C4-2B (cell line): ENCODE measurements around the gene NOP14.
"Not testable (repeated sequence)": the region's sequence is repeated elsewhere in the genome, so short reads cannot be mapped to it uniquely, and the experiment has no call there.

ENCODE experiments used
- H3K27ac ChIP-seq: fragments of 450-650 bp; 2 replicates; pipeline ENCODE4 v1.5.1; 2017
- ZFX ChIP-seq: fragments of 450-650 bp; IDR thresholded peaks from 2 replicates; pipeline ENCODE4 v1.6.1; 2017
- TF ChIP-seq, protein P1 (sequence below): fragments of 450-650 bp; conservative IDR thresholded peaks from 2 replicates; pipeline ENCODE4 v1.5.1; 2017; ENCODE audit warnings: mild to moderate bottlenecking

The NOP14 gene

DNA sequence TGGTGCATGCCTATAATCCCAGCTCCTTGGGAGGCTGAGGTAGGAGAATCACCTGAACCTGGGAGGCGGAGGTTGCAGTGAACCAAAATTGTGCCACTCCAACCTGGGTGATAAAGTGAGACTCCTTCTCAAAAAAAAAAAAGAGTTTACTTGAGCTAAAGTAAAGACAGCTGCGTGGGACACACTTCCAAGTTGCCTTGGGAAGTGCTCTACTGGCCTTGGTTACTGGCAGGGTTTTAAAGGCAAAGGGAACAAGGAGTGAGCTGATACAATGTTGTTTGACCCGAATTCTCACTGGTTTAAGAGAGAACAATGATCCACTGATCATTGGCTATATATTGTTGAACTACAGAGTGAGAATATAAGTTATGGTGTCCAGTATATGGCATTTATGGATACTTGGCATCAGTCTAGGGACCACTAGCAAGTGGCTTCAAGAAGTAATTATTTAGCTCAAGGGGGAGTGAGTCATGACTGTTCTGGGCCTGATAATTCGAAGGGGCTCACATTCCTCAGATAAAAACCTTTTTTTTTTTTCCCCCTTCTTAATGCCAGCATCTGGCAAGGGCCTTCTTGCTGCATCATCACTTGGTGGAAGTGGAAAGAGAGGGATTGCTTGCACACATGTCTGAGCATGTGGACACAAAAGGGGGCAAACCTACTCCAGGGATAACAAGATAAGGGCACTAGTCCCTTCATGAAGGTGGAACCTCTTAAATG lies 32.5 kb upstream of the NOP14 start:
- no peak overlapping the region for H3K27ac ChIP-seq
- no peak for TF ChIP-seq ZFX
- TF ChIP-seq, protein P1, sequence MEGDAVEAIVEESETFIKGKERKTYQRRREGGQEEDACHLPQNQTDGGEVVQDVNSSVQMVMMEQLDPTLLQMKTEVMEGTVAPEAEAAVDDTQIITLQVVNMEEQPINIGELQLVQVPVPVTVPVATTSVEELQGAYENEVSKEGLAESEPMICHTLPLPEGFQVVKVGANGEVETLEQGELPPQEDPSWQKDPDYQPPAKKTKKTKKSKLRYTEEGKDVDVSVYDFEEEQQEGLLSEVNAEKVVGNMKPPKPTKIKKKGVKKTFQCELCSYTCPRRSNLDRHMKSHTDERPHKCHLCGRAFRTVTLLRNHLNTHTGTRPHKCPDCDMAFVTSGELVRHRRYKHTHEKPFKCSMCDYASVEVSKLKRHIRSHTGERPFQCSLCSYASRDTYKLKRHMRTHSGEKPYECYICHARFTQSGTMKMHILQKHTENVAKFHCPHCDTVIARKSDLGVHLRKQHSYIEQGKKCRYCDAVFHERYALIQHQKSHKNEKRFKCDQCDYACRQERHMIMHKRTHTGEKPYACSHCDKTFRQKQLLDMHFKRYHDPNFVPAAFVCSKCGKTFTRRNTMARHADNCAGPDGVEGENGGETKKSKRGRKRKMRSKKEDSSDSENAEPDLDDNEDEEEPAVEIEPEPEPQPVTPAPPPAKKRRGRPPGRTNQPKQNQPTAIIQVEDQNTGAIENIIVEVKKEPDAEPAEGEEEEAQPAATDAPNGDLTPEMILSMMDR: no peak

DNA sequence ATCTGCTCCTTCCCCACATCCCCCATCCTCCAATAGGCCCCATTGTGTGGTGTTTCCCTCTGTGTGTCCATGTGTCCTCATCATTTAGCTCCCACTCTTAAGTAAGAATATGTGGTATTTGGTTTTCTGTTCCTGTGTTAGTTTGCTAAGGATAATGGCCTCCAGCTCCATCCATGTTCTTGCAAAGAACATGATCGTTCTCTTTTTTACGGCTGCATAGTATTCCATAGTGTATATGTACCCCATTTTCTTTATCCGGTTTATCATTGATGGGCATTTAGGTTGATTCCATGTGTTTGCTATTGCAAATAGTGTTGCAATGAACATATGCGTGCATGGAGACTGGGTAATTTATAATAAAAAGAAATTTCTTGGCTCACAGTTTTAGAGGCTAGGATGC lies 31.7 kb upstream of the NOP14 start:
- H3K27ac ChIP-seq: no peak overlapping the region
- TF ChIP-seq ZFX: no peak
- TF ChIP-seq, protein P1: no peak

DNA sequence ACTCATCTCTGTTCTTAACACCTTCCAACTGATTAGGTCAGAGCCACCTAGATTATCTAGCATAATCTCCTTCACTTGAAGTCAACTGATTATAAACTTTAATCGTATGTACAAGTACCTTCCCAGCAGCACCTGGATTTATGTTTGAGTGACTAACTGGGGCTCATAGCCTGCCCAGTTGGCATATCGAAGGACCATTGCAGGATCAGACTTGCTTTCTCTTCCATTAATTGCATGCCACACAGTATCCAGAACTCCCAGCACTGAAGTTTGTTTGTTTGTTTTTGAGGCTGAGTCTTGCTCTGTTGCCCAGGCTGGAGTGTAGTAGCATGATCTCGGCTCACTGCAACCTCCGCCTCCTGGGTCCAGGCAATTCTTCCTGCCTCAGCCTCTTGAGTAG lies 28.0 kb upstream of the NOP14 start:
- no peak overlapping the region for H3K27ac ChIP-seq
- TF ChIP-seq, protein P1: no peak
- no peak for TF ChIP-seq ZFX

DNA sequence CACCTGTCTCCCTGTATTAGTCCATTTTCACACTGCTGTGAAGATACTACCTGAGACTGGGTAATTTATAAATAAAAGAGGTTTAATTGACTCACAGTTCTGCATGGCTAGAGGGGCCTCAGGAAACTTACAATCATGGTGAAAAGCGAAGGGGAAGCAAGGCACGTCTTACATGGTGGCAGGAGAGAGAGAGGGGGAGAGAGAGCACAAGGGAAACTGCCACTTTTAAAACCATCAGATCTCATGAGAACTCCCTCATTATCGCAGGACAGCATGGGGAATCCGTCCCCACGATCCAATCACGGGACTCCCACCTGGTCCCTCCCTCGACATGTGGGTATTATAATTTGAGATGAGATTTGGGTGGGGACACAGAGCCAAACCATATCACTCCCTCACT lies 20.5 kb upstream of the NOP14 start:
- H3K27ac ChIP-seq: not testable (repeated sequence)

DNA sequence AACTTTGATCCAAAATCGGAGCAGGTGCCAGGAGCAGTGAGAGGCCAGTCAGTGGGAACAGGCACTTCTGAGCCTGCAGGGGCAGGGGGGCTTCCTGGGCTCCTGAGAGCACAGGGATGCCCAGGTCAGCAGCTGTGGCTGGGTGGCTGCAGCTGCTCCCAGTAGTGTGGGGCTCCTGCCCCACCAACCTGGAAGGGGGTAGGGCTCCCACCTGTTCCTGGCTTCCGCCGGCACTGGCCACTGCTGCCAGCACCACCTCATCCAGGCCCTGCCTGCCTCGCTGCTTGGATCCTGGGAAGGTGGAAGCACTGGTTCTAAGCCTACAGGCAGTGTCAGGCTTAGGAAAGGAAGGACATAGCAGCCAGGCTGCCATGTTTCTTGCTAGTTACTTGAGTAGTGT lies 18.8 kb upstream of the NOP14 start:
- no peak overlapping the region for H3K27ac ChIP-seq
- TF ChIP-seq, protein P1: no peak
- TF ChIP-seq ZFX: no peak

DNA sequence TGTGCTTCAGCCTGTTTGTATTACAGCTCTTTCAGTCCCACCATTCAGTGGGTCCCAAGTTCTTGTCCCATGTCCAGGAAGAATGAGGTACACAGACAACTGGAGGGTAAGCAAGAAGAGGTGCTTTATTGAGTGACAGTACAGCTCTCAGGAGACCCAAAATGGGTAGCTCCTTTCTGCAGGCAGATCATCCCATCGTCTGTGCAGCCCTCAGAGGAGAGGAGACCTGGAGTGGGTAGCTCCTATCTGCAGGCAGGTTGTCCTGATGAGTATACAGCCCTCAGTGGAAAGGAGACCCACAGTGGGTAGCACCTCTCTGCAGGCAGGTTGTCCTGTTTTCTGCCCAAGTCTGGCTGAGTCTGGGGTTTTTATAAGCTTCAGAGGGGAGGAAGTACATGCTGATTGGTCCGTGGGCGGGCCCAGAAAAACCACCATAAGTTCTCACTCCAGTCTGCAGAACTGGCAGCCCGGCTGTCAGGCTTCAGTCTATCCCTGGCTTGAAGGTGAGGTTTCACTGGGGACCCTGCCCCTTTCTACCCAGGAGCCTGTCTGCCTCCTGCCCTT lies 18.1 kb upstream of the NOP14 start:
- TF ChIP-seq ZFX: no peak
- TF ChIP-seq, protein P1: no peak

DNA sequence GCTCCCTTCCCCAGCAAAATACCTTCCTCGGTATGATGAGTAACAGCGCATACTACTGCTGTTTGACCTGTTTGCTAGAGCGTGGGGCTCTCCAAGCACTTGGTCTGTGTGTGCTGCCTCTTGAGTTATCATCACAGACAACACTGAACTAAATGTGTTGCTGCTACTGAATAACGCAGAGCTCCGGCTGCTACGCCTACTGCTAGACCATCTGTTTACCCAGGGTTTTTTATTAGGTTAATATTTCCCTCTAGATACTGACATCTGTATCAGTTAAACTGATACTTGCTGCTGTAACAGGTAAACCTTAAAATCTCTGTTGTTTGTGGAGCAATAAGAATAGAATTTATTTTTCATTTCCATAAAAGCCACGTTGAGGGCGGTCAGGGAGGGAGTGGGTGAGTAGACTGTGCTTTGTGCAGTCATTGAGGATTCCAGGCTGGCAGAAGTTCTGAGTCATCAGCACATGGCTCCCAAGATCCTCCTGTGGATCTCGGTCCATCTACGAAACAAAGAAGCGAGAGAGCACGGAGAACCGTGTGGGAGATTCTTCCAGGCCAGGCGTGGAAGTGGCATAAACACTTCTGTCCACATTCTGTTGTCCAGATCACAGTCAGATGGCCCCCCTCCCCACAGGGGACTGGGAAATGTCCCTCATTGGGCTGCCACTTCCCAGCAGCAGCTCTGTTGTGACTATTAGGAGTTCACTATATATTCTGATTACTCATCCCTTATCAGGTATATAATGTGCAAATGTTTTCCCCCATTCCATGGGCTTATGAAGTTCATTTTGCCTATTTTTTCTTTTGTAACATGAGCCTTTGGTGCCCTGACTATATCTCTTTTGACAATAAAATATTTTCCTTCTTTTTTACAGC lies 14.2 kb upstream of the NOP14 start:
- no peak overlapping the region for H3K27ac ChIP-seq
- TF ChIP-seq, protein P1: no peak
- TF ChIP-seq ZFX: no peak

More for the DNA sequence above, 18.1 kb upstream of the NOP14 start:
- H3K27ac ChIP-seq: no peak overlapping the region
